Measurements from ENCODE around the gene RBMS1.
"Not testable (repeated sequence)": the region's sequence is repeated elsewhere in the genome, so short reads cannot be mapped to it uniquely, and the experiment has no call there.

The RBMS1 gene

GRCh38 chr2:160380000-160380570 is 113.5 kb downstream of the RBMS1 start:
- DNase-seq (ENCODE audit: low read depth): no peak

GRCh38 chr2:160379399-160379798 is 114.2 kb downstream of the RBMS1 start:
- no peak for DNase-seq (ENCODE audit: low read depth)

- no peak for DNase-seq (ENCODE audit: low read depth)
Measured at GRCh38 chr2:160377204-160377995, 116.2 kb downstream of the RBMS1 start.

GRCh38 chr2:160376576-160376975 is 117.0 kb downstream of the RBMS1 start:
- no peak for DNase-seq (ENCODE audit: low read depth)

DNA sequence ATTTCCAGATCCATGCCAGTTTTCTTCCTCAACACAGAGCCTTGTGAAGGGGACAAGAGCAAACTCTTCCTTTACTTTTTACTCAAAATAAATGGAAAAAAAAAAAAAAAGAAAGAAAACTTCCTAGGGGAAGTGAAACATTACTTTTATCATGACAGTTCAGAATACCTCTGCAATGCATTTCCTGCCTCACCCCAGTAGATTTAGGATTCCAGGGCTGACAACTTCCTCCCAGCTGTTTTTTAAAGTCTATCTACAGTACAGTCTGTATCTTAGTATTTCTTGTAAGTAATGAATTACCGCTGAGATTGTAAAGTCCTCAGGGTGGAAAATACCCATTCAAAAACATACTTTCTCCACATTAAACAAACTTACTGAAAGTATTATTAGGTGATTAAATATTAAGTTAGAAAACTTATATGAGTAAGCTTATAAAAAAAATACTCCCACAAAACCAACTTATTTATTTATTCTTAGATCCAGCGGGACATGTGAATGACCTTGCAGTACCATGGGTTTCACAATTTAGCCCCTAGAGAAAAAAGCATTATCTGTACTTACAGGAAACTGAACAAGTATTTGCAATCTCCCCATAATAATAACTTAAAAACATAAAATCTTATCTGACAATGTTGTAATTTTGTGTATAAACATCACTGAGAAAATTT is 117.7 kb downstream of the RBMS1 start:
- no peak for DNase-seq (ENCODE audit: low read depth)

- no peak for DNase-seq (ENCODE audit: low read depth)
Measured at GRCh38 chr2:160375037-160375436, 118.6 kb downstream of the RBMS1 start.

GRCh38 chr2:160373666-160374065 is 119.9 kb downstream of the RBMS1 start:
- DNase-seq (ENCODE audit: low read depth): no peak

GRCh38 chr2:160373263-160373662 is 120.3 kb downstream of the RBMS1 start:
- no peak for DNase-seq (ENCODE audit: low read depth)

DNA sequence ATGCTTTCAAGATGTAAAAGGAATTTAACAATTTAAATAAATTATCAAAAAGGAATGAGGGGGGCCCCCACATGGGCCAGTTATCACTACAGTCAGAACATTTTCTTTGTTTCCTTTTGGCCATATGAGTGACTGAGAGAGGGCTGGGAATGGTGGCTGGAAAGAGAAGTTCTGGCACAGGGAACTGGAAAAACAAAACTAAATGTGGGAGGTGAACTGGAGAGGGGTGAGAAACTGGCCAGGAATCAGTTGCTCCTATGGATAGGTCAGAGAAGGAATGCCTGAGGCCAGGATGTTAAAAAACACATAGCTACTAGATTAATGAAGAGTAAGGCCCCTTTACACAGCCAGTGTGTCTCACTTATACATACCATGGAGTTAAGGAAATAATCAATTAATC is 121.0 kb downstream of the RBMS1 start:
- DNase-seq (ENCODE audit: low read depth): no peak

GRCh38 chr2:160372010-160372356 is 121.6 kb downstream of the RBMS1 start:
- DNase-seq (ENCODE audit: low read depth): no peak

- DNase-seq (ENCODE audit: low read depth): no peak
Measured at GRCh38 chr2:160371251-160372009, 122.2 kb downstream of the RBMS1 start.

GRCh38 chr2:160368988-160369930 is 124.3 kb downstream of the RBMS1 start:
- no peak for DNase-seq (ENCODE audit: low read depth)

DNA sequence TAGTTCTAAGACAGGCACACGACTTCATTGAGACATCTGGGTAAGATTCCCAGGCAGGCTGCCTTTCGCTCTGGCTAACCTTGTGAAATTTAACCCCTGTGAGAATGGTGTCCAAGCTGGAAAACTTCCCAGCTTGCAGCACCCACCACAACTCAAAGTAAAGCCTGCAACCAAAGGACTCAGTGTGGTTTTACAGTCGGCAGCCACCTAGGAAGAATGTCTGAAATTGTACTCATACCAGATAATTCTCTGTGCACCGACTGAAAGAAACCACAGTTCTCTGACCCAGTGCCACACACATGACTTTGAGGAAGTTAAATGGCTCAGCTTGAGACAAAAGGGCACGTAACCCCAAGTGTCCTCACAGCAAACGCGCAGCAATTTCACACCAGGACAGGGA is 125.7 kb downstream of the RBMS1 start:
- no peak for DNase-seq (ENCODE audit: low read depth)

- not testable (repeated sequence) for DNase-seq (ENCODE audit: low read depth)
Measured at GRCh38 chr2:160367139-160367538, 126.5 kb downstream of the RBMS1 start.

DNA sequence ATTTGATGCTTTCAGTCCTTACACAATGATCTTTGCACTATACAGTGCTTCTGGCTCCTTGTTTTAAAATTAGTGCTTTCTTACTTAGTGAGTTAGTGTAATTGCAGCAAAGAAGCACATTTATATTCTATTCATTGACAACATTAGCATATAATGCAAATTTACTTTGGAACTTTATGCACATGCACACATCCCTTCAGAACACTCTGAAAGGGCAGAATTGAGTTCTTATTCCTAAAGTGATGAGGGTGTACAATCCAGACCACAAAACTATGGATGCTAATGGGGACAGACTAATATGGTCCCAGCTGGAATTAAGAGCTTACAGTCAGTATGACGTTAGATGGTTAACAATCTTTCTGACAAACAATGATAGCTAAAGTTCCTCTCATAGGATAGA is 127.1 kb downstream of the RBMS1 start:
- DNase-seq (ENCODE audit: low read depth): no peak

DNA sequence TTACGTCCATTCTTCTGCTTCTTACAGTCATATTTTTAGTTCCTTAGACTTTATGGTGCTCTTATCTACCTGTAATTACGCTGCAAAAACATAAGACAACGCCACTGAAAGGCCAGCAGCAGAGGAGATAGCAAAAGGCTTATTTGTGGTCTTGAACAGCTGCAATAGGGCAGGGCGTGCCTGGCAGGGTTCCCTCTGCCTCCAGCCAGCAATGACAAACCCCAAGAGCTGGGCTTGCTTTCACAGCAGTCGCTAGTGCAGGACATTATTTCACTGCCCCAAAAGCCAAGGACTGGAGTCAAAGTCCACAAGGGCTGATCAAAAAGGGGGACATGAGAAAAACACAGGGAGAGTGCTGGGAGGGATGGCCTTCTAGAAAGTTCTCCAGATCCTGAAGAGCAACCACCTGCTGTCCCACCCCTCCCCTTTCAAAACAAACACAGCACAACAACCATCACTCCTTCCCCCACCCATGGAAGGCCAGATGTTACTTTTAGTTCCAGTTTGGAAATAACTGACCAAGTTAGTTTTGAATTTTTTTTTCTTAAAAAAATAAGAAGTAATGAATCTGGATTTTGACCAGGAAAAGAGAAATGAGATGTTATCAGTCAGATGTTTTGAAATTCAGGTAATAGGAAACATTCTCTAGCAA is 127.8 kb downstream of the RBMS1 start:
- DNase-seq (ENCODE audit: low read depth): no peak

GRCh38 chr2:160364364-160364763 is 129.2 kb downstream of the RBMS1 start:
- no peak for DNase-seq (ENCODE audit: low read depth)

GRCh38 chr2:160363961-160364360 is 129.6 kb downstream of the RBMS1 start:
- no peak for DNase-seq (ENCODE audit: low read depth)

- DNase-seq (ENCODE audit: low read depth): no peak
Measured at GRCh38 chr2:160363055-160363454, 130.6 kb downstream of the RBMS1 start.

GRCh38 chr2:160362541-160362940 is 131.1 kb downstream of the RBMS1 start:
- no peak for DNase-seq (ENCODE audit: low read depth)

DNA sequence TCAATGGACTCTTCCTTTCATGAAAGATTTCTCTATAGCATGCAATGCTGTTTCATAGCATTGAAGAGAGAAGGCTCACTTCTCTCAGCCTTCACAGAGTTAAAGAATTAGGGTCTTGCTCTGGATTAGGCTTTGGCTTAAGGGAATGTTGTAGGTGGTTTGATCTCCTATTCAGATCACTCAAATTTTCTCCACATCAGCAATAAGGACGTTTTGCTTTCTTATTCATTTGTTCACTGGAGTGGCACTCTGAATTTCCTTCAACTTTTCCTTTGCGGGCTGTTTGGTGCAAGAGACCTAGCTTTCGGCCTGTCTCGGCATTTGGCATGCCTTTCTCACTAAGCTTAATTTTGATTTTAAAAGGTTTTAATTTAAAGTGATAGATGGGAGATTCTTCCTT is 131.6 kb downstream of the RBMS1 start:
- no peak for DNase-seq (ENCODE audit: low read depth)

Measured in activated T-helper 1 cell treated with Interleukin-2 at 50 U/mL for 16 hours (primary cell).